GM18870 (cell line): Measurements from ENCODE around the gene TUBGCP3.

Source experiments
- ATAC-seq: cut with Tn5 transposase; IDR thresholded peaks from one replicate; pipeline ENCODE4 v1.9.1; 2021; ENCODE audit warnings: moderate library complexity; ENCODE audit not compliant: unreplicated experiment

TUBGCP3 gene

DNA sequence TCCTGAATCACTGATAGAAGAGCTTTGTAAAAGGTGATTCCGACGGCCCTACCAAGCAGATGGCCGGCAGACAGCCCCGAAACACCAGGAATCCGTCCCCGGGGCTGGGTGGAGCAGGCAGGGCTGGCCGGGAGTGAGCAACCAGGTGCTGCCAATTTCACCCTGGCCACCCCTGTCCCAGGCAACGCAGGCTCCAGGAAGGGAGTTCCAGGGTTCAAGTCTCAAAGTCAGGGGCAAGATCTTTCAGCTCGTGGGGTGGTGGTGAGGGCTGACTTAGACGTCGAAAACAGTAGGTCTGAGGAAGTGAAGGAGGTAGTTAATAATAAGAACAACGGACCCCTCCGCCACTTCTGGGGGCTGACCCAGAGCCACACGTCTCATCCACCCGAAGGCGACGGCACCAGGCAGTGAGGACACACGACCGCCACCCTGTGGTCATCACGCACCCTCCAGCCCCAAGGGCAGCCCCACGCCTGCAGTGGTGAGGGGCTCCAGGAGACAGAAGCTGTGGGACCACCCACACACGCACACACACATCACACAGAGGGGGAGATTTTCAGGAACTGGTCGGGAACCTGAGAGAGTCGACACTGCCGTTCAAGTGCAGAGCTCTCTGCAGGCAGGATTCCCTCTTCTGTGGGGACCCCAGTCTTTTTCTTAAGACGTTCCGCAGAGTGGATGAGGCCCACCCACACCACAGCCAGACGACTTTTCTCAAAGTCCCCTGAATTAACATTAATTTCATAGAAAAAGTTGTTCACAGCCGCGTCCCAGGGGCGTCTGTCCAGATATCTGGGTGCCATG lies 144.6 kb downstream of the TUBGCP3 start:
- ATAC-seq, result no peak

DNA sequence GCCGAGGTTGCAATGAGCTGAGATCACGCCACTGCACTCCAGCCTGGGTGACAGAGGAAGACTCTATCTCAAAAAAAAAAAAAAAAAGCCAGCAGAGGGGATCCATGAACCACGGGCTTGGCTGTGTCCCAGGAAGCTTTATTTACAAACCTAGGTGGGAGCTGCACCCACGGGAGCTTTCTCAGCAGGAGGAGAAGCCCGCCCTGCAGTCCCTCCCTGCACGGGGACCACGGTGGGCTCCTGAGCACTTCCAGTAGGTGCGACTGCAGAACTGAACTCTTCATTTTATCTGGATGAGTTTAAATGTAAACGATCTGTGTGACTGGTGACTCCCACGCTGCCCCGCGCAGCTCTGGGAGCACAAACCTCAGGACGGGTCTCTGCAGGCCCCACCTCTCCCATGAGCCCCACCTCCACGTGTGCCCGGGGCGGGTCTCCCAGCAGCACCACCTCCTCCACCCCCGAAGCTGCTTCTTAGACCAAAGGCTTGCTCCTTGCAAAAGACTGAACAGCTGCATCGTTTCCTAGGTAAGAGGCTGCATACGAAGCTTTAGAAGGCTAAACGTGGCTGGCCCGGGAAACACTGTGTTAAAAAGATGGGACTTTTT lies 145.4 kb downstream of the TUBGCP3 start:
- no peak for ATAC-seq

DNA sequence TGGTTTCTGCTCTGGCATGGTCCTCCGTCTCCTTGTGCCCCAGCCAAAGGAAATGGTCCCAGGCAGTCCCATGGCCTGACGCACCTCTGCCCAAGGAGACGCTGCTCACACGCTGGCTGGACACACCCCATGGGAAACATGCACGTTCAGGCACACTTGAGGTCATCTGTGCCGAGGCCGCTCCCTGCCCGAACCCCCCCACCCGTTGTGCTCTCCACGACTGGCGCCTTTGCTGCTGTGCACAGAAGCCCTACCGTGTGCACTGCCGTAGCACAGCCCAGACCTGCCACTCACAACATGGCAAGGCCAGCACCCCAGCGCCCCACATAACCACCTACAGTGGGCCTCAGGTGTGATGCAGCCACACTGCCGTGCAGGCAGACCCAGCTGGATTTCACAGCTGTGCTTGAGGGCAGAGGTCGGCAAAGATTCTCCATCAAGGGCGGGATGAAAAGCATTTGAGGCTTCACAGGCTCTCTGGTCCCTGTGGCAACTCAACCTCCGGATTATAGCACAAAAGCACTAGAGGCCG lies 146.1 kb downstream of the TUBGCP3 start:
- ATAC-seq, result no peak

- ATAC-seq, result no peak
Observed at GRCh38 chr13:112441226-112441625, 146.7 kb downstream of the TUBGCP3 start.

DNA sequence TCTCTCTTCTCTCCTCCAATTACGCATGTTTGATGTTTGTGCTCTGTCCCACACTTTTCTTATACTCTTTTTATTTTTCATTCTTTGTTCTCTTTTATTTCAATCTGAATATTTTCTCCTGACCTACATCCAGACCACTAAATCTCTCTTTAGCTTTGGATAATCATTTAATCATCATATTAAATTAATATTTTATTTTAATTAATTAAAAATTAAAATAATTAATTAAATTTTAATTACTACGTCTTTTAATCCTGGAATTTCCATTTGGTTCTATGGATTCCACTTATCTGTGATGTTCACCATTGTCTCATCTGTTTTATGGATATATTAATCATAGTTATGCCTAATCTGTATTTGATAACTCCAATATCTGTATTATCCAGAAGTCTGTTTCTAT lies 149.4 kb downstream of the TUBGCP3 start:
- ATAC-seq, result no peak

GRCh38 chr13:112438094-112438493 lies 149.9 kb downstream of the TUBGCP3 start:
- ATAC-seq, result no peak

DNA sequence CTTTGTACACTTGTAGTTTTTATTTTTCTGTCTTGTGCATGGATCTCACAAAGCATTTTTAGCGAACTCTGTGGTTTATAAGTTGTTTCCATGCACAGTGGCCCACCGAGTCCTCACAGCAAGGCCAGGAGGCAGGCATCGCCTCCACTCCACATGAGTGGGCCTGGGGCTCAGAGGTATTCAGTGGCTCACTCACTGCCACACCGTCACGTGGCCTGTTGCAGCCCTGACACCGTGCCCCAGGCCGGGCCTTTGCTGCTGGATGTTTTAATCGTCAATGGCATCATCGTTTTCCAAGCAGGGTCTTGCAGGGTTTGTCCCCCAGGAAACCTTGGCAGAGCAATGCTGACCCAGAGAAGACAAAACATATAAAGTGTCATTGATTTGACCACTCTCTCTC lies 152.0 kb downstream of the TUBGCP3 start:
- no peak for ATAC-seq
